ENCODE results near the gene P2RY6.

DNA sequence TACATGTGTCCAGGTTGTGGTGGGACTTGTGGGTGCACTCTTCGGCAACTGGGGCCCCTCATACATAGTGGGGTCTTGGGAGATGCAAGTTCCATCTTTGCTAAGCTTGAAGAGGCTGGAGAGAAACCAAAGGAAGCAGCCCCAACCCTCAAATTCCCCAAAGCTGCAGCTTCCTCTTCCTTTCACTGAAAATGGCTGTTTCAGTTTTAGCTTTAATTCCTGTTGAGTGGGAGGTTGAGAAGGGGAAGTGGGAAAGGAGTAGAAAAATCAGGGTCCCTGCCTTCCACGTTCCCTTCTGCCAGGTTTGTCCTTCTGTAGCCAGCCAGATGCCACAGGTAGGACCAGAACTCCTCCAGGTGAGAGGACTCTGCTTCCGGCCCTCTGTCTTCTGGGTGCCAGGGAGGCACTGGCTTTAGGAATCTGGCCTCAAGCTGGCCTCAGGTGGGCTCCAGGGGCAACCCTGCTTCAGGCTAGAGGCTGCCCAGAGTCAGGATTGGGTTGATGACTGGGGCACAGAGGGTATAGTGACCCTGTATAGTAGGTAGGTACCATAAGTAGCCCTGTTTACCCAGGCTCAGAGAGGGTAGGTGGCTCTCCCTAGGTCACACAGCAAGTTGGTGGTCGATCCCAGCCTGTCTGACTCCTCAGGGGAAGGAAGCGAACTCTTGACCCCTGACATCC is 16.2 kb downstream of the P2RY6 start:
- TF ChIP-seq, protein P1, sequence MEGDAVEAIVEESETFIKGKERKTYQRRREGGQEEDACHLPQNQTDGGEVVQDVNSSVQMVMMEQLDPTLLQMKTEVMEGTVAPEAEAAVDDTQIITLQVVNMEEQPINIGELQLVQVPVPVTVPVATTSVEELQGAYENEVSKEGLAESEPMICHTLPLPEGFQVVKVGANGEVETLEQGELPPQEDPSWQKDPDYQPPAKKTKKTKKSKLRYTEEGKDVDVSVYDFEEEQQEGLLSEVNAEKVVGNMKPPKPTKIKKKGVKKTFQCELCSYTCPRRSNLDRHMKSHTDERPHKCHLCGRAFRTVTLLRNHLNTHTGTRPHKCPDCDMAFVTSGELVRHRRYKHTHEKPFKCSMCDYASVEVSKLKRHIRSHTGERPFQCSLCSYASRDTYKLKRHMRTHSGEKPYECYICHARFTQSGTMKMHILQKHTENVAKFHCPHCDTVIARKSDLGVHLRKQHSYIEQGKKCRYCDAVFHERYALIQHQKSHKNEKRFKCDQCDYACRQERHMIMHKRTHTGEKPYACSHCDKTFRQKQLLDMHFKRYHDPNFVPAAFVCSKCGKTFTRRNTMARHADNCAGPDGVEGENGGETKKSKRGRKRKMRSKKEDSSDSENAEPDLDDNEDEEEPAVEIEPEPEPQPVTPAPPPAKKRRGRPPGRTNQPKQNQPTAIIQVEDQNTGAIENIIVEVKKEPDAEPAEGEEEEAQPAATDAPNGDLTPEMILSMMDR (conservative IDR thresholded peaks at IDR 0.05; ENCODE audit: low read length), result no peak
- no peak for TF ChIP-seq EZH2phosphoT487 (IDR thresholded peaks at IDR 0.05; ENCODE audit: borderline replicate concordance, low read depth, low read length)
